Activated effector memory CD4-positive, alpha-beta T cell treated with Interleukin-2 at 50 U/mL for 16 hours (primary cell): ENCODE results near the gene C9orf57.
"Not testable (repeated sequence)": the region's sequence is repeated elsewhere in the genome, so short reads cannot be mapped to it uniquely, and the experiment has no call there.

ENCODE experiments used
- DNase-seq: peaks from one replicate; pipeline ENCODE4 v3.0.0-alpha.2; 2020

Gene C9orf57

DNA sequence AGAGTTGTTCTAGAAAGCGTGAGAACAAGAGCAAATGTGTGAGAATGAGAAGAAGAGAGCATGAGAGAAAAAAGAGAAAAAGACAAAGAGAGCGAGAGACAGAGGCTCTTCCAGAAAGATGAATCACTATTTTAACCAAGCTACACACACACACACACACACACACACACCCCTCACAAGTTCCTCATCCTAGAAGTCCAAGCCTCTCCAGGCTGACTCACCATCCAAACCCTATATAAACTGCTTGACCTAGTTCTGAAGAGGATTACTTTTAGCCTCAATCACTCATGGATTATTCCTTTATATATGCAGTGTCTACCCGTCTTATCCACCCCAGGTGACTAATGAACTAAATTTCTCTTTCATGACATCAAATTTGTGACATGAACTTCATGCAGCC is 37.6 kb downstream of the C9orf57 start:
- DNase-seq, result no peak

DNA sequence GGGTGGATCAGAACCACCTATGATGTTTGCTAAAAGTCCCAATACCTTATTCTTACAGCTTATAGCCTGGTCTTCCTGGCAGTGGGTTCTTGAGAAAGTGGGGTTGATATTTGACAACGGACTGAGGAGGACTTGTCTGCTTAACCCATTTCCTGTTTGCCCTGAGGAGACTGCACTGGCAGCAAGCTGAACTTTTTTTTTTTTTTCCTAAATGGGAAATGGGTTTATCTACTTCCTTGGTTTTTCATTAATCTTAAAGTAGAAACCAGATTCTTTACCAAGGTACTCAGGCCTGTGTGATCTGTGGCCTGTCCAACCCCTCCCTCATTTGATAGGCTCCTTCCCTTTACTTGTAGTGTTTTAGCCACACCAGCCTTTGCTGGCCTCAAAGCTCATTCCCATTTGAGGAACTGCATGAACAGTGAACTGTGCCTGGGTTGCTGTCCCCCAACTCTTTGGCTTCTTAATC is 47.1 kb downstream of the C9orf57 start:
- DNase-seq, result no peak

DNA sequence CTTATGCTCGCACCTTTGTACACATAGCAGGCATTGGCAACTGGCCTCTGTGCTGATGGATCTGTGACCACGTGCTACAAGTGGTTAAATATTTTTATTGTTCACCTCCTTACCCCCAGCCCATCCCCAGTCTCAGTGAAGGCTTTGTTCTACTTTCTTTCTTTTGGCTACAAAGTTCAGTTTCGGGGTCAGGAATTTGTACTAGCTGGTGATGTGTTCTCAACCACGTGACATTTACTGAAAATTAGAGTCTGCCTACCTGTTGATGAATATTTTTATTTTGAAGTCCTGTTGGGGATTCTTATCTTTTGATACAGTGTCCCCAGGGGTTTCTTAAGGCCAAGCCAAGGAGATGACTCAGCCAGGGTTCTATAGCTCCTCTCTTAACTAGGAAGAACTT is 47.8 kb downstream of the C9orf57 start:
- no peak for DNase-seq

DNA sequence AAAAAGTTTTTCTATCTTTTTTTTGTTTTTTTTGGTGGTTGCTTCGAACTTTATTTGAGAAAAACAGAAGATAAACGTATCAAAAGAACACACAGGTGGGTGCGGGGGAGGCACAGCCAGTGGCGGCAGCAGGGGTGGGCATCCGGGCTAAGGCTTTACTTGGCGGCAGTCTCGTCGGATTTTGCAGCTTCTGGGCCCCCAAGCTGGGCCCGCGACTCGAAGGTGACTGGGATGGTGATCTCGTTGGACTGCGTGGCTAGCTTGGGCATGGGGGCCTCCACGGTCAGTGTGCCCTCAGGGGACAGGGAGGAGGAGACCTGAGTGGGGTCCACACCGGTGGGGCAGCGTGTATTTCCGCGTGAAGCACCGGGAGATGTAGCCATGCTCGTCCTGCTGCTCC is 52.7 kb downstream of the C9orf57 start:
- not testable (repeated sequence) for DNase-seq

DNA sequence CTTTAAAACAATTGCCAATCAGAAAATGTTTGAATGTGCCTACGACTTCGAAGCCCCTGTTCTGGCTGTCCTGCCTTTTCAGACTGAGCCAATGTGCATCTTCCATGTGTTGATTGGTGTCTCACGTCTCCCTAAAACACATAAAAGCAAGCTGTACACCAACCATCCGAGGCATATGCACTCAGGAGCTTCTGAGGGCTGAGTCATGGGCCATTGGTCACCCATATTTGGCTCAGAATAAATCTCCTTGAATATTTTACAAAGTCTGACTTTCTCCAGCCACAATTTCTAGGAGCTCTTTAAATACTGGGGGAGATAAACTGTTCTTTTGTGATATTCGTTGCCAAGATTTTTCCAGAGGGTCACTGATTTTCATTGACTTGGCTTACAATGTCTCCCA is 53.9 kb downstream of the C9orf57 start:
- DNase-seq, result no peak

DNA sequence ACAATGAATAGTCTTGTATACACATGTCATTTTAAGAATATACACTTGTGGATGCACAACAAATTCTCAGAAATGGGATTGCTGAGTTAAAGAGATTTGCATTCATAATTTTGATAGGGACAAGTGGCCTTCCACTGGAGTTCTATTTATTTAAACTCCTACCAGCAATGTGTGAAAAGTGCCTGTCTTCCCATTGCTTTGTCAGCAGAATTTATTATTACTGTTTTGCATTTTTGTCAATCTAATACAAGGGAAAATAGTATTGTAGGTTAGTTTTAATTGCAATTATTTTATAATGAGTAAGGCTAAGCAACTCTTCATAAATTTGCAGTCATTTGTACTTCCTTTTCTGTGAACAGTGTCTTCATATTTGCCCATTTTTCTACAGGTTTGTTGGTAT is 55.0 kb downstream of the C9orf57 start:
- DNase-seq, result no peak
